Measurements from ENCODE around the gene KRT2. TPM values are rescaled to one million over a fixed set of nuclear protein-coding genes. Genes with fewer than 3 reads are reported as not detected.

The KRT2 gene
- total and polyA plus RNA-seq, 2 experiments from 2014 or later, result not detected

DNA sequence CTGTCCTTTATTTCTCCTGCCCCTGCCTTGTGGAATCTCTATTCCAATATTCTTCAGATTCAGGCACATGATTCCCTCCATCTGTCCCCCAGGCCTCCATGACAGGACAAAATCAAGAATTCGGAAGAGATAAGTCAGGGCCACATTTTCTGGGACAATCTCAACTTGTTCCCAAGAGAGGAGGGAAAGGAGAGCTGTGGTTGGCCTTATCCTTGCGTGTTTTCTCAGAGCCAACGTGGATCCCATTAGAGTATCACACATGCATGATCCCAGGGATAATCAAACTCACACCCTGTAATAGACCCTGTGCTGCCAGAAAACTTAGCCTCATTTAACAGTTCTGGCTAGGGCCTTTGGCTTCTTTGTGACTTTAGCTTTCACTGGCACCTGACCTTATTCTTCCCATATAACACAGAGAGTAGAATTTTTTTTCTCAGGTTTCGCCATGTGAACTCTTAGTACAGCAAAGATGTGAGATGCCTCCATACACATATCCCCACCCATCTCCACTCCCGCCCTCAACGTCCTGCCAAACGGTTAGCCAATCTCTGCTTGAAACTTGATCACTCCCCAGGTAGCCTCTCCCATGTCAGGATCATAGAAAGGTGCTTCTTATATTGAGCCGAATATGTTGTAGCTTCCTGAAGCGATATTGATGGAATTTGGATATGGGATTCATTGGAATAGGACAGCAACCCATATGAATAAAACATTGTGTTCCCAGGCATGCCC lies 34.9 kb upstream of the KRT2 start:
- no peak overlapping the region for H3K4me2 ChIP-seq
- peaks cover 57% of the 10 kb centered on the region for H3K27me3 ChIP-seq
- no peak for DNase-seq (ENCODE audit: low spot score)
- 75% methylated on average over 9 of the region's 9 CpGs for WGBS (ENCODE audit: low lambda C conversion rate, missing lambda C conversion rate)
- H3K27ac ChIP-seq, result no peak overlapping the region
- no peak overlapping the region for H3K4me3 ChIP-seq
- TF ChIP-seq CTCF (IDR thresholded peaks at IDR 0.05; ENCODE audit: poor library complexity), result no peak
- TF ChIP-seq EZH2phosphoT487 (IDR thresholded peaks at IDR 0.05; ENCODE audit: low read depth, severe bottlenecking, unreplicated experiment), result no peak
- no peak for TF ChIP-seq EZH2 (IDR thresholded peaks at IDR 0.05; ENCODE audit: borderline replicate concordance)
- H4K20me1 ChIP-seq (ENCODE audit: insufficient read depth, poor library complexity, severe bottlenecking), result no peaks in the 10 kb centered on the region
- no peaks in the 10 kb centered on the region for H3K36me3 ChIP-seq (replicated peaks; ENCODE audit: insufficient read depth, low read depth)
- no peak overlapping the region for H2AFZ ChIP-seq
- no peaks in the 10 kb centered on the region for H3K79me2 ChIP-seq
- no peaks in the 10 kb centered on the region for H3K9me2 ChIP-seq (replicated peaks; ENCODE audit: insufficient read depth)
- peaks cover 10% of the 10 kb centered on the region for H3K4me1 ChIP-seq (ENCODE audit: insufficient read depth)
- no peaks in the 10 kb centered on the region for H3K9me3 ChIP-seq (ENCODE audit: low read depth)

- H3K27me3 ChIP-seq, result peaks cover 55% of the 10 kb centered on the region
Observed at GRCh38 chr12:52686063-52686462, 34.1 kb upstream of the KRT2 start.

GRCh38 chr12:52685406-52685890 lies 33.4 kb upstream of the KRT2 start:
- WGBS (ENCODE audit: low lambda C conversion rate, missing lambda C conversion rate), result 72% methylated on average over 6 of the region's 6 CpGs
- Histone ChIP-seq H3K79me2 (no peaks in the 10 kb centered on the region), H3K36me3 (replicated peaks; ENCODE audit: insufficient read depth, low read depth) (no peaks in the 10 kb centered on the region), H2AFZ (no peak overlapping the region), H3K9me3 (ENCODE audit: low read depth) (no peaks in the 10 kb centered on the region), H3K9me2 (replicated peaks; ENCODE audit: insufficient read depth) (no peaks in the 10 kb centered on the region), H3K27me3 (peaks cover 50% of the 10 kb centered on the region), H3K27ac (no peak overlapping the region), H4K20me1 (ENCODE audit: insufficient read depth, poor library complexity, severe bottlenecking) (no peaks in the 10 kb centered on the region), H3K4me1 (ENCODE audit: insufficient read depth) (no peaks in the 10 kb centered on the region), H3K4me2 (no peak overlapping the region), H3K4me3 (no peak overlapping the region)
- TF ChIP-seq EZH2 (IDR thresholded peaks at IDR 0.05; ENCODE audit: borderline replicate concordance) (no peak), CTCF (IDR thresholded peaks at IDR 0.05; ENCODE audit: poor library complexity) (no peak), EZH2phosphoT487 (IDR thresholded peaks at IDR 0.05; ENCODE audit: low read depth, severe bottlenecking, unreplicated experiment) (no peak)
- DNase-seq (ENCODE audit: low spot score), result no peak

More at GRCh38 chr12:52686063-52686462, 34.1 kb upstream of the KRT2 start:
- no peak overlapping the region for H2AFZ ChIP-seq
- H3K79me2 ChIP-seq, result no peaks in the 10 kb centered on the region
- H3K9me3 ChIP-seq (ENCODE audit: low read depth), result no peaks in the 10 kb centered on the region
- no peak overlapping the region for H3K27ac ChIP-seq
- no peaks in the 10 kb centered on the region for H3K36me3 ChIP-seq (replicated peaks; ENCODE audit: insufficient read depth, low read depth)
- 86% methylated on average over 3 of the region's 3 CpGs for WGBS (ENCODE audit: low lambda C conversion rate, missing lambda C conversion rate)
- DNase-seq (ENCODE audit: low spot score), result no peak
- no peaks in the 10 kb centered on the region for H3K9me2 ChIP-seq (replicated peaks; ENCODE audit: insufficient read depth)
- no peak overlapping the region for H3K4me2 ChIP-seq
- no peaks in the 10 kb centered on the region for H4K20me1 ChIP-seq (ENCODE audit: insufficient read depth, poor library complexity, severe bottlenecking)
- no peak overlapping the region for H3K4me3 ChIP-seq
- TF ChIP-seq CTCF (IDR thresholded peaks at IDR 0.05; ENCODE audit: poor library complexity) (no peak), EZH2 (IDR thresholded peaks at IDR 0.05; ENCODE audit: borderline replicate concordance) (no peak), EZH2phosphoT487 (IDR thresholded peaks at IDR 0.05; ENCODE audit: low read depth, severe bottlenecking, unreplicated experiment) (no peak)
- peaks cover 5% of the 10 kb centered on the region for H3K4me1 ChIP-seq (ENCODE audit: insufficient read depth)

All from hepatocyte (in vitro differentiated cells).